Measurements from ENCODE around the gene DHX8. TPM values are rescaled to one million over a fixed set of nuclear protein-coding genes. Genes with fewer than 3 reads are reported as not detected.
"Not testable (repeated sequence)": the region's sequence is repeated elsewhere in the genome, so short reads cannot be mapped to it uniquely, and the experiment has no call there.

Gene DHX8
- total and polyA plus RNA-seq, 2 donors (not counting 3 experiments of a cell fraction or from before 2014, with no cell fraction given) = 34.9 to 65.6 TPM

- peaks cover 1 to 6% of the 10 kb centered on the region in 2 experiments for H3K27me3 ChIP-seq (ENCODE audit: control insufficient read depth in 2 of 2, insufficient read depth in 2 of 2, low read length in 2 of 2)
- DNase-seq (ENCODE audit: low read depth, low spot score) = no peak
- H3K27ac ChIP-seq (ENCODE audit: insufficient read depth, low read depth, low read length) = no peak overlapping the region
- FAIRE-seq = no peak
- no peak overlapping the region for H2AFZ ChIP-seq (ENCODE audit: low read depth, low read length)
- H3K9me1 ChIP-seq (replicated peaks; ENCODE audit: control insufficient read depth, extremely low read depth, insufficient read depth, low read length) = no peaks in the 10 kb centered on the region
- no peak overlapping the region for H3K4me3 ChIP-seq (replicated peaks in 1 of 3; ENCODE audit: insufficient read depth in 1 of 3, low read depth in 1 of 3, low read length in 3 of 3)
- H3K9me3 ChIP-seq (replicated peaks; ENCODE audit: control insufficient read depth, insufficient read depth, low read length) = no peaks in the 10 kb centered on the region
- no peak overlapping the region for H3K9ac ChIP-seq (replicated peaks; ENCODE audit: extremely low read depth, insufficient read depth, low read length)
- no TSS peak for BruUV-seq (replicated peaks)
- no peaks in the 10 kb centered on the region for H4K20me1 ChIP-seq (replicated peaks; ENCODE audit: control insufficient read depth, extremely low read depth, insufficient read depth, low read length)
- POLR2A ChIA-PET = no interaction called here
- TF ChIP-seq GATA2 (IDR thresholded peaks at IDR 0.05; ENCODE audit: insufficient read depth, insufficient read length, low read depth, low read length) (no peak), EZH2 (IDR thresholded peaks at IDR 0.05; ENCODE audit: borderline replicate concordance, low read depth, low read length, severe bottlenecking) (no peak)
- H3K4me1 ChIP-seq (ENCODE audit: control insufficient read depth, extremely low read depth, insufficient read depth, low read length) = no peaks in the 10 kb centered on the region
- H3K36me3 ChIP-seq (ENCODE audit: control insufficient read depth in 2 of 2, extremely low read depth in 1 of 2, insufficient read depth in 2 of 2, low read length in 2 of 2) = no peaks in the 10 kb centered on the region
- no peaks in the 10 kb centered on the region for H3K79me2 ChIP-seq (ENCODE audit: control insufficient read depth, insufficient read depth, low read length)
- CTCF ChIA-PET = interaction anchor here (1.0 to 1.1 kb wide), 3 partner anchors 27 to 54 kb away, joined by 3 read pairs; no protein-coding TSS in a partner anchor
- H3K4me2 ChIP-seq (ENCODE audit: insufficient read depth, low read length) = no peak overlapping the region
- intact Hi-C loops (cut with micrococcal nuclease) (no loop called here), dilution Hi-C loops (cut with MboI; ENCODE audit: extremely low pct_ligation_motif_present, low sequenced_read_pairs) (no loop called here)
Observed at GRCh38 chr17:43448720-43449469, 34.9 kb upstream of the DHX8 start.

DNA sequence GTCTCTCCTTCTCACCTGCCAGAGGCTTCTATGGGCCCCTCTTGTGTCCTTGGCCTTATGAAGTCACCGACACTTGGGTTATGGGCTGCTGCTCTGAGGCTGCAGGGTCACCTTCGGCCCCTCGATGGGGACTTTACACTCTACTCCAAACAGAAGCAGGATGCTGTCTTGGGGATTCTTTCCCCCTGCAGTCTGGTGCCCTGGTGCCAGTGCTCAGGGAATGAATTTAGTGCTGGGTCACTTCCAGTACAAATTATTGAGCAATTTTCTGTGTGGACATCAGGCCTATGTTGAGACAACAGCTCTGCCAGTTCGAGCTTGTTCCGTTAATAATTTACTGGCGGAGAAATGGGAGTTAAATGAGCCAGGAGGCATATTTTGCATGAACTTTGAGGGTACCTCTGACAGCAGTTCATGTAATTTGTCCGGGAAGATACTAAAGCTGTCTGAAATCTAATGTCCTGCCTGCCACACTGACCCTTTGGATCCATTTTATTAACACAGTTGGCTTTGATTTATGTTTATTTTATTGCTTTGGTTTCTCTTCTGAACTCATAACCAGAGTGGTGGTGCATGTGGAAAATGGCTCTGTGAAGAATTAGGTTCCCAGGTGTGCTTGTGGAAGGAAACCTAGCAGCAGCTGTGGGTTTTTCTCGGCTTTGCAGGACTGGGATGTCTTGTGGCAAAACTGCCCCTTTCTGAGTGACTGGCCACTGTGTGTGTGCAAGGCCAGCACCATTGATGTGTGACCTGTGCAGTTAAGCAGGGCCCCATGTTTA, 34.1 kb upstream of the DHX8 start:
- no peak overlapping the region for H3K4me2 ChIP-seq (ENCODE audit: insufficient read depth, low read length)
- H3K4me1 ChIP-seq (ENCODE audit: control insufficient read depth, extremely low read depth, insufficient read depth, low read length) = no peaks in the 10 kb centered on the region
- H3K27ac ChIP-seq (ENCODE audit: insufficient read depth, low read depth, low read length) = no peak overlapping the region
- no peak overlapping the region for H2AFZ ChIP-seq (ENCODE audit: low read depth, low read length)
- FAIRE-seq = no peak
- TF ChIP-seq CTCF (IDR thresholded peaks at IDR 0.05; ENCODE audit: extremely low read depth in 1 of 2, insufficient read depth in 1 of 2, low read depth in 1 of 2, low read length in 2 of 2) (no peak), GATA2 (IDR thresholded peaks at IDR 0.05; ENCODE audit: insufficient read depth, insufficient read length, low read depth, low read length) (no peak), EZH2 (IDR thresholded peaks at IDR 0.05; ENCODE audit: borderline replicate concordance, low read depth, low read length, severe bottlenecking) (no peak)
- DNase-seq (ENCODE audit: low read depth, low spot score) = no peak
- H3K27me3 ChIP-seq (ENCODE audit: control insufficient read depth in 2 of 2, insufficient read depth in 2 of 2, low read length in 2 of 2) = peaks cover under 1 to 1% of the 10 kb centered on the region in 2 experiments
- BruUV-seq (replicated peaks) = no TSS peak
- no peak overlapping the region for H3K4me3 ChIP-seq (replicated peaks in 1 of 3; ENCODE audit: insufficient read depth in 1 of 3, low read depth in 1 of 3, low read length in 3 of 3)
- no peaks in the 10 kb centered on the region for H3K36me3 ChIP-seq (ENCODE audit: control insufficient read depth in 2 of 2, extremely low read depth in 1 of 2, insufficient read depth in 2 of 2, low read length in 2 of 2)
- intact Hi-C loops (cut with micrococcal nuclease) = no loop called here
- no peak overlapping the region for H3K9ac ChIP-seq (replicated peaks; ENCODE audit: extremely low read depth, insufficient read depth, low read length)
- ChIA-PET POLR2A (interaction anchor here (0.7 kb wide), 1 partner anchor 51 kb away, joined by 4 read pairs; the partner anchor contains the start of gene ARL4D), CTCF (interaction anchor here (1.0 to 1.1 kb wide), 3 partner anchors 27 to 54 kb away, joined by 3 read pairs; no protein-coding TSS in a partner anchor)
- H3K79me2 ChIP-seq (ENCODE audit: control insufficient read depth, insufficient read depth, low read length) = no peaks in the 10 kb centered on the region
- dilution Hi-C loops (cut with MboI; ENCODE audit: extremely low pct_ligation_motif_present, low sequenced_read_pairs) = no loop called here
- no peaks in the 10 kb centered on the region for H4K20me1 ChIP-seq (replicated peaks; ENCODE audit: control insufficient read depth, extremely low read depth, insufficient read depth, low read length)
- H3K9me1 ChIP-seq (replicated peaks; ENCODE audit: control insufficient read depth, extremely low read depth, insufficient read depth, low read length) = no peaks in the 10 kb centered on the region
- H3K9me3 ChIP-seq (replicated peaks; ENCODE audit: control insufficient read depth, insufficient read depth, low read length) = no peaks in the 10 kb centered on the region

DNA sequence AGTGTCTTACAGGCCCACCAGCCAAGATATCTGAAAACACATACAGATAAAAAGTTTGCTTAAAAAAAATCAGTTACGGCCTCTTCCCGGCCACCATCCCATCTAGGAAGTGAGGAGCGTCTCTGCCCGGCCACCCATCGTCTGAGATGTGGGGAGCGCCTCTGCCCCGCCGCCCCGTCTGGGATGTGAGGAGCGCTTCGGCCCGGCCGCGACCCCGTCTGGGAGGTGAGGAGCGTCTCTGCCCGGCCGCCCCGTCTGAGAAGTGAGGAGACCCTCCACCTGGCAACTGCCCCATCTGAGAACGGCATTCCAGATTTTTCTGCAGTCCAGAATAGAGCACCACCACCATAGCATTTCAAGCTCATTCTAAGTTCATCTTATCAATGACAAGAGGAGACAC, 33.0 kb upstream of the DHX8 start:
- FAIRE-seq = not testable (repeated sequence)

More for the DNA sequence above, 33.0 kb upstream of the DHX8 start:
- BruUV-seq (replicated peaks); CTCF ChIA-PET; H3K9ac ChIP-seq (replicated peaks; ENCODE audit: extremely low read depth, insufficient read depth, low read length); intact Hi-C loops (cut with micrococcal nuclease); H3K4me1 ChIP-seq (ENCODE audit: control insufficient read depth, extremely low read depth, insufficient read depth, low read length); H3K27ac ChIP-seq (ENCODE audit: insufficient read depth, low read depth, low read length); H3K4me3 ChIP-seq (replicated peaks in 1 of 3; ENCODE audit: insufficient read depth in 1 of 3, low read depth in 1 of 3, low read length in 3 of 3); H4K20me1 ChIP-seq (replicated peaks; ENCODE audit: control insufficient read depth, extremely low read depth, insufficient read depth, low read length); dilution Hi-C loops (cut with MboI; ENCODE audit: extremely low pct_ligation_motif_present, low sequenced_read_pairs); H3K27me3 ChIP-seq (ENCODE audit: control insufficient read depth in 2 of 2, insufficient read depth in 2 of 2, low read length in 2 of 2); H3K9me3 ChIP-seq (replicated peaks; ENCODE audit: control insufficient read depth, insufficient read depth, low read length); H3K36me3 ChIP-seq (ENCODE audit: control insufficient read depth in 2 of 2, extremely low read depth in 1 of 2, insufficient read depth in 2 of 2, low read length in 2 of 2); H2AFZ ChIP-seq (ENCODE audit: low read depth, low read length); DNase-seq (ENCODE audit: low read depth, low spot score); H3K4me2 ChIP-seq (ENCODE audit: insufficient read depth, low read length); H3K79me2 ChIP-seq (ENCODE audit: control insufficient read depth, insufficient read depth, low read length); H3K9me1 ChIP-seq (replicated peaks; ENCODE audit: control insufficient read depth, extremely low read depth, insufficient read depth, low read length): not testable (repeated sequence)
- POLR2A ChIA-PET = interaction anchor here (0.7 kb wide), 1 partner anchor 52 kb away, joined by 4 read pairs; the partner anchor contains the start of gene ARL4D
